ENCODE measurements around the gene CLSTN2.
A peak's percentile ranks its signal among the peaks of the same experiment; 100 is the strongest.

Gene CLSTN2

DNA sequence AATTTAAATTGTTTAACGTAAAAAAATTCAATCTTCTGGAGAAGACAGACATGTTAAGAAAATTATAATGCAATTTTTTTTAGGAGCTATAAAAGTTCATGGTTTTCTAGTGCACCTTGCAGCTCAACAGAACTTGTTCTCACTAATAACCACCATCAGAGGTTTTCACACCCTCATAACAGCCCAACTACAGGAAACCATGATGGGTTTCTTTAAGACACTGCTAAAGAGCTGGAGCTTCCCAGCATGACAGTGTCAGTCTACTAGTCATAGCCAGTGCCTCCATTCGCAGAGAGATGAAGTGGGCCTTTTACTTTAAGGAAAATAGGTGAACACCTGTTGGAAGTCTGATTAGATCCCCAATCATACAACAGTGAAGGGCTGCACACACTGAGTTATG, 518.8 kb downstream of the CLSTN2 start:
- no peak for DNase-seq (ENCODE audit: low read depth)

DNA sequence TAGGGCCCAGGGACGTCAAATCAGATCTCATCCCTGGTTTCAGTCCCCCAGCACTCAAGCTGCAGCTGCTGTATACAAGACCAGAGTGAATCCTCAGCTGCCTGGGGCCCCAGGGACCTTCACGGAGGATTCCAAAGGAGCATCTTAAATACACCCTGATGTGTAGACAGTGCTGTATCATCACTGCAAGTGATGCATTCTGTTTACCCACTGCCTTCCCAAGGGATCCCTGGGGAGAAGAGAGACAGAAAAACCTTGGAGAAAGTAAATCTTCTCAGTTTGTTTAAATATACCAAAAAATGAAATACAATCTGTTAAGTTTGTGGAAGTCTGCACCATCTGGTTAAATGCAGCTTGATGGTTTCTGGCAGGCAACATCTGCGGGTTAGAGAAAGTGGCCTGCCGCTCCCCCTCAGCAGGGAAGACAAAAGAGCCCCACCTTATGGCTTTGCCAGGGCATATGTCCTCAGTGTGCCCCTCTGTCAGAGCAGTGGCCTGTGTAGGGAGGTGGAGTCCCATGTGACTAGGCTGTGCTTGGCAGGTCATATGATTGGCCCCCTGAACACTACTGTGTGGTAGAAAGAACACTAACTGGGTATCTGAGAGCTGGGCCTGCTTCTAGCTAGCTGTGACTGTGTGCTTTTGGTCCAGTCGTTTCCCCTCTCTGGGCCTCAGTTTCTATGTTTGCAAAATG, 520.7 kb downstream of the CLSTN2 start:
- no peak for DNase-seq (ENCODE audit: low read depth)

DNA sequence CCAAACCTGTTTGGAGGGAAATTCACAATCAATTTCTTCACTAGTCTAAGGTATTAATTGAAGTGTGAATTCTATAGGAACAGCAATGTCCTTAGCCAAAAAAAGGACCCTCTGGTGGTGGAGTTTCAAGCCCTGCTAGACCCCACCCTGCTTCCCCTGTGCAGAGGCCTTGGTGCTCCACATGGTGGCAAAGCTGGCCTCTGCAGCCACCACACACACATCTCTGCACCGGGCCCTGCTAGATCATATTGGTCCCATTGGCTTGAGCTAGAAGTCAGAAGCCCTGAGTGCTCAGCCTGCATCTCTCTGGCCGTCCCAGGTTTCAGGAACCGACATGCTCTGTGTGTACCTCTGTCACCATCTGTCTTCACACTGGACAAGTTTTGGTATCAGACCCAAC, 522.0 kb downstream of the CLSTN2 start:
- DNase-seq (ENCODE audit: low read depth): no peak

DNA sequence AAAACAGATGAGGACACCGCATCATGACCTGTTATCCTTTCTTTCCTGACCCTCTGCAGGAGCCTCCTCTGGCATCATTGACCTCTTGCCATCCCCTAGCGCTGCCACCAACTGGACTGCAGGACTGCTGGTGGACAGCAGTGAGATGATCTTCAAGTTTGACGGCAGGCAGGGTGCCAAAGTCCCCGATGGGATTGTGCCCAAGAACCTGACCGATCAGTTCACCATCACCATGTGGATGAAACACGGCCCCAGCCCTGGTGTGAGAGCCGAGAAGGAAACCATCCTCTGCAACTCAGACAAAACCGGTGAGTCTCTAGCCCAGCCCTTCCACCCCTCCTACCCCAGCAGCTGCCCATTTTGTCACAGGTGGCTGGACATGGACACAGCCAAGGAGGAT, 524.5 kb downstream of the CLSTN2 start:
- DNase-seq (ENCODE audit: low read depth): no peak

DNA sequence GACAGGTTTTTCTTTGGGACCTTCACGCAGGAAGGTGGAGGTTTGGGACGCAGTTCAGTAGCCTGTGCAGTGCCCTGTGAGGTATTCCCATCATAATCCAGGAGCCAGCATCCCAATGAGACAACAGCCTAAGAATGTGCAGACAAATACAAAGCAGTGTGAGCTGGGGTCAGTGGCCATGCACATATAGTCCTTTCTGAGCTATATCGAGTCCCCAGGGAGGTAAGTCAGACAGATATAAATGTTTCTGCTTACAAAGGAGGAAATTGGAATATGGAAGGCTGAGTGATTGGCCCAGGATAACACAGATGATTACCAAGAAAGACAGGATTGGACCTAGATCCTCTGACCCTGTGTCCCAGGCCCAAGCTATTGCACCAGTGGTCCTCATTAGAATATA, 526.3 kb downstream of the CLSTN2 start:
- no peak for DNase-seq (ENCODE audit: low read depth)

DNA sequence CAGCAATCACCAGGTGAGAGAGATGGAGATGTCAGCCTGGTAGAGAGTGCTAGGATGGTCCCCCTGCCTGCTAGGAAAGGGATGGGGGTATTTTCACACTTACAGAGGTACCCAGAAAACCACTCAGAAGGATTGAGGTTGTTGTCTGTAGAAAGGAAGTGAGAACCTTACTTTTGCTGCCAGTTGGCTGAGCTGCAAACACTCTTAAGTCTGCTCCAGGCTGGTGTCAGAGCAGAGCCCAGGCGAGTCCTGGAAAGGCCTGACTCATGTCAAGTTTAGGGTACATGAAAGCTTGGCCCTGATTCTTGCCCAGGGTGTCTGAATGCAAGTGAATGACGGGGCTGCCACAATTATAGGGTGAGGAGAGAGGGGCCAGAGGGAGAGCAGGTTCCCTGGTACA, 528.4 kb downstream of the CLSTN2 start:
- no peak for DNase-seq (ENCODE audit: low read depth)

DNA sequence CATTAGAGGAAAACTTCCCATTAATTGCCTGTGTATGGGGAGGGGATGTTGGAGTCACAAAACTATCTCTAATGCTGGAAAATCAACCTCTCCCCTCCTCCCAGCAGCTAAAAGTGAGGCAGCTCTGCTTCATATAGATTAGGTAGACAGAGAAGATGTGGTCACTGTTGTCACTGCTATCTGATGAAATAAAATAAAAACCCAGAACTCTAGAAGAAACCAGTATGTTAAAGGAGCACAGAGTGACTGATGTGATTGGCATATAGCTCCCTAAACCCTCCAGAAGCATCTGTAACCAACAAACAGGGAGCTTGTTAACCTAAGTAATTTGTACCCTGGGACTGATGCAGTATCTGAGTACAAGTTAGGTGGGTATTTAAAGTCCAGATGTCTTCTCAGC, 531.0 kb downstream of the CLSTN2 start:
- DNase-seq (ENCODE audit: low read depth): no peak

DNA sequence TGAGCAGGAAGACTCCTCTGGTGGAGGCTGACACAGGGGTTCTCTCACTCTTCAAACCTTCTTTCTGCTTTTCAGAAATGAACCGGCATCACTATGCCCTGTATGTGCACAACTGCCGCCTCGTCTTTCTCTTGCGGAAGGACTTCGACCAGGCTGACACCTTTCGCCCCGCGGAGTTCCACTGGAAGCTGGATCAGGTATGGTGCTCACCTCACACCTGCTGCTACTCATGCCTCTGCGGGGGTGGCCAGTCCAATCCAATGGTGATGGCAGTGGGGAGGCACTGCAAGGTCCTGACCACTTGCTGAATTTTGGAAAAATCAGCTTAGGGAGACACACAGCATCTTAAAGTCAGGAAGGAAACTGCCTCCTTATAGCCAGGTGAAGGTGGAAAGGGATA, 531.5 kb downstream of the CLSTN2 start:
- no peak for DNase-seq (ENCODE audit: low read depth)

DNA sequence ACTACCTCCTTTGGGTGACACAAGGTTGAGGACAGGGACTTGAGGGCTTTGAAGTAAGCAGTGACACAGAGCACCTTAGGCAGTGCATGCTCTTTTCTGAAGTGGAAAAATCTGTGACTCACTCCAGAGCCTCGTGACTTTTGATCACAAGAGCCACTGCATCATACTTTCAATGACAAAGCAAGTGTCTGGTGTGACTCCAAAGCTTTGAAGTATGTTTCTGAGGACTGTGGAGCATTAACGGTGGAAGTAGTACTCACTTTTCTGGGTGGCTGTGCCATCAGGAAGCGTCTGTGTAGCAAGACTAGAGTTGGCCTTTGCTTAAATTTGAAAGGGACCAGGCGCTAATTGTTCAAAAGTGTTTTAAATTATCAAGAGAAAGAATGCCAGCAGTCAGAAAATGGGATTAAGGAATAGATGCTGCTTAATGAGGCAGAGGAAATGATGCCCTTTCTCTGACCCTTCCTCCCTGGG, 532.2 kb downstream of the CLSTN2 start:
- DNase-seq (ENCODE audit: low read depth): peak; percentile 57

DNA sequence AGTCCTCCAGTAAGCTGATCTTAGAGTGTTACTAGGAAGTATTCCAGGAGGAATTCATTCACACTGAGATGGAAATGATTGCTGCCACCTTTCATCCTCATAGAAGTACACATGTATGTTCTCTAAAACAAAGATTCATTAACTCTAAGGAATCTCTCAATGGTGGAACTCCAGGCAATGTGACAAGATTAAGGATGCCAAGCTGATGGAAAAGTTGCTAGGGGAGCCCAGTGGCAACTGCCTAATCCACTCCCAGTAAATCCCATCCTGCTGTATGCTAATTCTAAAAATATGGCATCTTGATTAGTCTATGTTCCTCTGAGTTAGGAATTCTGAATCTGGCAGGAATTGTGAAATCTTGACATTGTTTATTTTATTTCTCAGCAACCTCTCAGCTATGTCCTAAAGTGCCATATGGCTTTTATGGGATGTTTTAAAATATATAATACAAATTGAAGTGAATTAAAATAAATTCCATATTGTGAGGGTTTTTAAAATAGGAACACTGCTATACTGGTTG, 532.9 kb downstream of the CLSTN2 start:
- DNase-seq (ENCODE audit: low read depth): no peak

DNA sequence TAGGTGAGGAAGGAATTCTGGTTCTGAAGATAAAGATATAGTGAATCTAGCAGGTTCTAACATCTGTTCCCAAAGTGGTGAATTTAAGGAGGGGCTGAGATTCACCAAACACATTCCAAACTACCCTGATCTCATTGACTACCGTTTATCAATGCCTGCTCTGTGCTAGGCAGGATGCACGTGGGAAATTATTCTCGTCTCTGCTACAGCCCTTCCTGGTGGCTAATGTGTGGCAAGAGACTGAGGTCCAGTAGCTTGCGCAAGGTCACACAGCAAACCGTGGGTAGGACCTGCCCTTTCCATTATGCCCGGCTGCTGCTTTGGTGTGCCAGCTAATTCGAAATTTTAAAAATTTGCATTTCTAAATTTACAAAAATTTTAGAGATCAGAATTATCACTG, 533.4 kb downstream of the CLSTN2 start:
- no peak for DNase-seq (ENCODE audit: low read depth)

DNA sequence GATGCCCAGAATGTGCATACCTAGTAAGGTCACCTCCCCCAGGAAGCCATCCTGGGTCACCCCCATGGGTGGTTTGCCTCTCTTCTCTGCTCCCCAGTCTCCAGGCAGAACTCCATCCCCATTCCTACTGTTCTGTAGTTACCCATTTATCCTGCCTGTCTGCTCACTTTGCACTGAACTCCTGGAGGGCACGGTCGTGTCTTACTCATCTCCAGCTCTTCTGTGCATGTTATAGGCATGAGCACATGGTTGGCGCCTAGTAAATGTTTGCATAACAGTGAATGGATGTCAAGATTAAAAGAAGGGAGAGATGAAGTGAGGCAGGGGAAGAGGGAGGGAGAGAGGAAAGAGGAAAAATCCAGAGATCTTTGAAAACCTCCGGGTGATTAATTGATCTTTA, 534.5 kb downstream of the CLSTN2 start:
- no peak for DNase-seq (ENCODE audit: low read depth)

DNA sequence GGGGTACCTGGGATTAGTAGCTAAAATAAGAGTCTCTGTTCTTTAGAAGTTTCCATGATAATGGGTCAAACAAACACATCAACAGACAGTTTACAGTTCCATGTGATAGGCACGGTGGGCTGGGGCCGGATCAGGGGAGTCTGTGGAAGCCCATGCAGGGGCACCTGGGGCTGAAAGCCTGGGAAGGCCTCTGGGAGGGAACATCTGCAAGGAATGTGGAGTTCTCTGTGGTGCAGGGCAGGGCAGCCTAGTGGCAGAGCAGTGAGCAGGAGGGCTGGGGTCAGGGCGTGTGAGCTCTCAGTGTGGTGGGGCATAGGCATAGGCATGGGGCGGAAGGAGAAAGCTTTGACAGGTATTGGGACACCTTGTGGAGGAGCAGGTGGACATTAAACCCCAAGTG, 535.2 kb downstream of the CLSTN2 start:
- no peak for DNase-seq (ENCODE audit: low read depth)

DNA sequence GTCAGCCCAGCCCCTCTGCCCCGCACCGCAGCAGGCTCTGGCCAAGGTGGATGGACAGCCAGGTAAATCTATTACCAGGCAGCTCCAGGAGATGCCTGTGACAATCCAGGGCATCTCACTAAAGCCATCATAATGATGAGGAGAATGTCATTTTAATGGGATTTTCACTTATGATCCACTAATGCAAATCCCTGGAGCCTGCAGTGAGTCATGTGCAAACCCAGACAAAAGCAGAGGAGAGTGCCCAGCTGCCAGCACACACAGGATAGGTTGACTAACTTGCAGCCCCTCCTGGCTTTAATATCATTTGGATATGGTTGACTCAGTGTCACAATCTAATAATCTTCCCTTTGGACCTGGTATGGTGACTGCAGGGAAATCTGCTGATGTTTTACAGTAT, 536.0 kb downstream of the CLSTN2 start:
- DNase-seq (ENCODE audit: low read depth): peak; percentile 50

DNA sequence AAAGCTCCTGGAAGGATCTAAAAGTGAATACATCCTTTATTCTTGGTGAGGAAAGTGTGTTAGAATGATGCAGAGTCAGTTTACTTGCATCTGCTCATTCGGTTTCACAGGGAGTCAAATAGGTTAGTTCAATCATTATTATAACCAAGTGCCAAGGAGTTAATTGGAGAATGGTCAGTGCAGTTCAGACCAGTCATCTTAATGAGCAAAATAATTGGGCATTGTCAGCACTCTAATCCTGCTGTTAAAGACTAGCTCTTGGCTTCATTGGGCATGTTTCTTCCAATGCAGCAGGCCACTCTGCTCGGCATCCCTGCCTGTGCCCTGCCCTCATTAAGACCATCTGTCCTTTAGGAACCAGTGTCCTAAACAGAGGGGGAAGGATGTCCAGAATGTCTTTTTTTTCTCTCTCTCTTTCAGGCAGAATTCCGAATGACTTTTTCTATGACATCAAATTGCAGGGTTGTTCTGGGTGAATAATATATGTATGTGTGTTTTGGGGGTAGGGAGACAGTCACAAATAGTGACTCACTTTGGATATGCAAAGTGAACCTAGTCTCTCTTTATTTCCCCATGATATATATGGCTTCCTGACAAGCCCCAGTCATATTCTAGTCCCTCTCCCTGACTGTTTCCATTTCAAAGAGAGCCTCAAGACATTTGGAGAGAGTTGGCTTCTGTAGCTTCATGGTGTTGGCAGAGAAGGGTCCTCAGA, 537.5 kb downstream of the CLSTN2 start:
- peak; percentile 31 for DNase-seq (ENCODE audit: low read depth)

DNA sequence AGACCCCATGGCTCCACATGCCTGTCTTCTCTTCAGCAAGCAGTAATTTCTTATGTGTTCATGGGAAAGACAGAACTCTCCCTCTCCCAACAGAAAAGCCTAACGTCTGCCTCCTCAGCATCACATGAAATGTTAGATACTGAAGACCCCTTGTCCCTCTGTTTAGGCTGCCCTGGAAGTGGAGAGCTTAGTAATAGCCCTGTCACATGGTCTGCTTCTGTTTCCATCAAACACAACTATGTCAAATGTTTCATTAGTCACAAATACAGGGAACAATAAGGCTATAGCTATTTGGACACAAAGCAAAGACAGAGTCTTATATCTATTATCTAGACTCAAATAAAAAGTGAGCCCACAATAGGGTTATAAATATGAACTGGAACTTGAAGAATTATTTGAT, 552.6 kb downstream of the CLSTN2 start:
- DNase-seq (ENCODE audit: low read depth): no peak

DNA sequence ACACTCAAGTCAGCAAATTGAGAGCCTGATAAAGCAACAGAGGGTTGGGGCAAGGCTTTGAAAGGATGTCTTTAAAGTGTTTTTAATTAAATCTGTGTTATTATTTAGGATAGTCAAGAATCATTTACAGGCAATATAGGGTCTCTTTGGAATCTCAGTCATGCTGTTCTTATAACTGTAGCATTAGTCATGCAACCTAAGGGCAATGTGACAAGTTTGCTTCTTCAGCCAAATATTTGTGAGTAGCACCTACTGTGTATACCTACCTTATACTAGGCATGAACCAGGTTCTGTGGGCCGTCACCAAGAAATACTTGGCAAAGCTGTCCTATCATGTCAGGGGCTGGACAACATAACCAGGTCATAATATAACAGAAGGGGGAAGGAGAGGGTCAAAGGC, 558.3 kb downstream of the CLSTN2 start:
- no peak for DNase-seq (ENCODE audit: low read depth)

DNA sequence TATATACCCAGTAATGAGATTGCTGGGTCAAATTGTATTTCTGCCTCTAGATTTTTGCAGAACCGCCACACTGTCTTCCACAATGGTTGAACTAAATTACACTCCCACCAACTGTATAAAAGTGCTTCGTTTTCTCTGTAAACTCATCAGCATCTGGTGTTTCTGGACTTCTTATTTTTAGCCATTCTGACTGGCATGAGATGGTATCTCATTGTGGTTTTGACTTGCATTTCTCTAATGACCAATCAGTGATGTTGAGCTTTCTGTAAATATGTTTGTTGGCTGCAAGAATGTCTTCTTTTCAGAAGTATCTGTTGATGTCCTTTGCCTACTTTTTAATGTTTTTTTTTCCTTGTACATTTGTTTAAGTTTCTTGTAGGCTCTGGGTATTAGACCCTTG, 560.0 kb downstream of the CLSTN2 start:
- DNase-seq (ENCODE audit: low read depth): no peak

DNA sequence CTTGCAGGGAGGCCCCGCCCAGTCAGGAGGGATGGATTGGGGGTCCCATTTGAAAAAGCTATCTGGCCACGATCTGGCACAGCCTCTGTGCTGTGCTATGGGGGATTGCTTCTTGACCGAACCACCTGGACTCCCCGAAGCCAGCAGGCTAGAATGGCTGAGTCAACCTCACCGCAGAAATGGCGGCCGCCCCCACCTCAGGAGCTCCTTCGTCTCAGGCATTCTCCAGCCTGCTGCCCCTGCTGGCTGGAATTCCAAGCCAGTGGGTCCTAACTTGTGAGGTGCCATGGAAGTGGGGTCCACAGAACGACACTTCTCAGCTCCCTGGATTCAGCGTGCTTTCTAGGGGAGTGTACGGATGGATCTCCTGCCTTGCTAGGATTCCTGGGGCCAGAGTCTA, 562.3 kb downstream of the CLSTN2 start:
- DNase-seq (ENCODE audit: low read depth): no peak

DNA sequence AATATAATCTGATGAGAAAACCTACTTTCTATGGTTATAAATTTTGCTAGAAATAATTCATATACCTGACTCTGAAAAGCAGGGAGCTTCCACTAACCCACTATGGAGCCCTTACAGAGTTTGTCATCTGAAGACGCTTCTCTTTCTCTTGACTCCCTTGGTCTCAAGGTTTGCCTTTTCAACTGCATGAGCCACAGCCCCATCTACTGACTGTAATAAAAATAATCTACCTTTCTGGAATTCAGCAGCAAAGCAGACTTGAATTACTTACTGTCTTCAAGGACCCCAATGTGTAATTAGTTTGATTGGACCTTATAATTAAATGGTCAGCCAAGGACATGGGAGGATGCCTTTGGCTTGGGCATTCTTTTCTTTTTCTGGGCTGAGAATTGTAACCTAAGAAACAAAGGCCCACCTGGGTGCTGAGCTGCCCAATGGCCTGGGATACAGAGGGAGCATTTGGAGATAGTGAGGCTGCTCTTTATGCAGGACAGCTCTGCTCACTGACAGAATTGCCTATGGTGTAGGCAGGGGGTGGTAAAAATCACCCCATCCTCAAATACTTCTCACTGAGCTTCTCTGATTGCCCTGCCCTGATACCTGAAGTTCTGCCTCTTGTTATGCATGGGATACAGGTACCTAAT, 564.3 kb downstream of the CLSTN2 start:
- DNase-seq (ENCODE audit: low read depth): peak; percentile 21

DNA sequence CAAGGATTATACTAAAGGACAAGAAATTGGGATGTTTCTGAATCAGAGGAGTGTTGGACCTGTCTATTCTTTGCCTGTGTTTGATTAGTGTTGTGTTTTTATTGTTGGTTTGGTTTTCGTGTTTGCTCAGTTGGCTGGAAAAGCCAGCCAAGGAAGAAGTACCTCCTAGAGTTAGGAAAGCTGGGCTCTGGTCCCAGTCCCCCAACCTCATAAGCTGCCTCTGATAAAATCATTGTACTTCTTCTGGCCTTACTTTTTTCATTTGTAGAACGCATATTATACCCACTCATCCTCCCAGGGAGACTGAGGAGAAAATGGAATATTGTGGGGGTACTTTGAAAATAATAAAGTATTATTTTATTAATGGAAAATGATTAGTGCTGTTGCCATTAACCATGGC, 565.5 kb downstream of the CLSTN2 start:
- no peak for DNase-seq (ENCODE audit: low read depth)

DNA sequence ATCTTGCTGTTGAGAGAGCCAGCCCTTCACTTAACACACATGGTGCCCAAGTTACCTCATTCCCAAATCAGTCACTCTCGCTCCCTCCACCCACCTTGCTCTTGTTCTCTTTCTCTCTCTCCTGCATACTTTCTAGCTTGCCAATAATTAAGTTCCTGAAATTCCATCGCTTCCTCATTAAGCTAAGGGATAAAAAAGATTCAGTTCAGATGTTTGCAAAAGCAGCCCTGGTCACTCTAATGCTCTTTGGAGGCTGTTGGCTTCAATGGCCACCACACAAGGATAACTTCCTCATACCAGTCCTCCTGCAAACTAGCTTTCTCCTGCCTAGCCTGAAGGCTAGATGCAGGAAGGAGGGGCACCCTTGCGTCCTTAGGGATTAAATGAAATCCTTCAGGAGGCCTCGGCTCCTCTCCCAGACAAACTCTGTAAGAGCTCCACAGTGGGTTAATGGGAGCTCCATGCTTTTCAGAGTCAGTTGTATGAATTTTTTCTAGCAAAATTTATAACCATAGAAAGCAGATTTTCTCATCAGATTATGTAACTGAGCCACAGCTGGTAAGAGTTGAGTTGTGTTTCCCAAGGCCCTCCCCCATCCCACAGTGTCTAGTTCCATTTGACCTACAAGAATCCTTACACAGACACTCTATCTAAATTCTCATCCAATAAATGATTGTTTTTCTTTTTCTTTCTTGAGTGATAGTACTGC, 566.2 kb downstream of the CLSTN2 start:
- no peak for DNase-seq (ENCODE audit: low read depth)

Data from stromal cell of bone marrow (primary cell).